Measurements from ENCODE around the gene BABAM1. TPM values are rescaled to one million over a fixed set of nuclear protein-coding genes. Genes with fewer than 3 reads are reported as not detected.

Gene BABAM1
- total RNA-seq, 1 donor from 2014 or later, result 92.2 TPM

- peaks cover 20% of the 10 kb centered on the region for H3K36me3 Mint-ChIP-seq
- no peaks in the 10 kb centered on the region for H3K4me1 Mint-ChIP-seq
- no peak for TF ChIP-seq CTCF (IDR thresholded peaks at IDR 0.05; ENCODE audit: unreplicated experiment)
- DNase-seq (ENCODE audit: low spot score in 2 of 2, unreplicated experiment in 2 of 2), result no peak
- no peaks in the 10 kb centered on the region for H3K9me3 Mint-ChIP-seq
- no peak overlapping the region for H3K27ac Mint-ChIP-seq
- H3K4me3 Mint-ChIP-seq, result no peak overlapping the region
- no peaks in the 10 kb centered on the region for H3K27me3 Mint-ChIP-seq (ENCODE audit: low read depth)
Measured at GRCh38 chr19:17318966-17319365, 51.7 kb downstream of the BABAM1 start.

GRCh38 chr19:17319473-17320238 lies 52.4 kb downstream of the BABAM1 start:
- Mint-ChIP-seq H3K27me3 (ENCODE audit: low read depth) (no peaks in the 10 kb centered on the region), H3K36me3 (peaks cover 17% of the 10 kb centered on the region), H3K4me1 (no peaks in the 10 kb centered on the region), H3K9me3 (no peaks in the 10 kb centered on the region), H3K27ac (no peak overlapping the region), H3K4me3 (no peak overlapping the region)
- DNase-seq (ENCODE audit: low spot score in 2 of 2, unreplicated experiment in 2 of 2), result no peak
- no peak for TF ChIP-seq CTCF (IDR thresholded peaks at IDR 0.05; ENCODE audit: unreplicated experiment)

- H3K27ac Mint-ChIP-seq, result no peak overlapping the region
- H3K4me3 Mint-ChIP-seq, result no peak overlapping the region
- no peaks in the 10 kb centered on the region for H3K9me3 Mint-ChIP-seq
Measured at GRCh38 chr19:17320435-17320834, 53.2 kb downstream of the BABAM1 start.

GRCh38 chr19:17321655-17322489 lies 54.6 kb downstream of the BABAM1 start:
- Mint-ChIP-seq H3K9me3 (no peaks in the 10 kb centered on the region), H3K4me3 (no peak overlapping the region), H3K4me1 (peaks cover 5% of the 10 kb centered on the region), H3K27ac (peak overlapping the region; percentile 67), H3K36me3 (peaks cover 7% of the 10 kb centered on the region), H3K27me3 (ENCODE audit: low read depth) (no peaks in the 10 kb centered on the region)
- DNase-seq (ENCODE audit: low spot score in 2 of 2, unreplicated experiment in 2 of 2), result no peak
- TF ChIP-seq CTCF (IDR thresholded peaks at IDR 0.05; ENCODE audit: unreplicated experiment), result no peak

More at GRCh38 chr19:17320435-17320834, 53.2 kb downstream of the BABAM1 start:
- no peak for DNase-seq (ENCODE audit: low spot score in 2 of 2, unreplicated experiment in 2 of 2)
- Mint-ChIP-seq H3K27me3 (ENCODE audit: low read depth) (no peaks in the 10 kb centered on the region), H3K36me3 (peaks cover 16% of the 10 kb centered on the region), H3K4me1 (no peaks in the 10 kb centered on the region)
- TF ChIP-seq CTCF (IDR thresholded peaks at IDR 0.05; ENCODE audit: unreplicated experiment), result no peak

GRCh38 chr19:17322854-17323253 lies 55.6 kb downstream of the BABAM1 start:
- Mint-ChIP-seq H3K4me1 (peaks cover 10% of the 10 kb centered on the region), H3K27me3 (ENCODE audit: low read depth) (peaks cover 3% of the 10 kb centered on the region), H3K4me3 (no peak overlapping the region), H3K36me3 (peaks cover 6% of the 10 kb centered on the region), H3K27ac (peak overlapping the region; percentile 67), H3K9me3 (no peaks in the 10 kb centered on the region)
- DNase-seq (ENCODE audit: low spot score in 2 of 2, unreplicated experiment in 2 of 2), result no peak
- no peak for TF ChIP-seq CTCF (IDR thresholded peaks at IDR 0.05; ENCODE audit: unreplicated experiment)
